Brain pericyte (primary cell): ENCODE results near the gene PDE4D.

Source experiments
- DNase-seq: peaks from one replicate; pipeline ENCODE4 v3.0.0-alpha.2; 2012; ENCODE audit warnings: low read depth, low spot score

The PDE4D gene

DNA sequence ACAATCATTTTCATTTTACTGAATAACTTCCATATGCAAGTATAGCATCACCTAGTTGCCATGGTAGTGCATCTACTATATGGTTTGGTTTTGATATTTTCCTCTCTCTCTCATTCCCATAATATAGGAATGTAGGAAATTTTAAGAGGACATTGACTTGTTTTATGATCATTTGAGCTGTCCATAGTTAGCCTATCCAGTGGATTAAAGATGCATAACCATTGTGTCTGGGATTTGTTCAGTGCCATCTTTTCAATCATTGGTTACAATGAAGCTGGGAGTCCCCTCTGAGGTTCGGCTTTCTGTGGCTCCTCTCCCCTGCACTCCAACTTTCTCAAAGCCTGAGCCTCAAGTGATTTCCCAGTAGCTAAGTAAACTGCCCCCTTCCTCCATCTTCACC, 852.2 kb downstream of the PDE4D start:
- no peak for DNase-seq

DNA sequence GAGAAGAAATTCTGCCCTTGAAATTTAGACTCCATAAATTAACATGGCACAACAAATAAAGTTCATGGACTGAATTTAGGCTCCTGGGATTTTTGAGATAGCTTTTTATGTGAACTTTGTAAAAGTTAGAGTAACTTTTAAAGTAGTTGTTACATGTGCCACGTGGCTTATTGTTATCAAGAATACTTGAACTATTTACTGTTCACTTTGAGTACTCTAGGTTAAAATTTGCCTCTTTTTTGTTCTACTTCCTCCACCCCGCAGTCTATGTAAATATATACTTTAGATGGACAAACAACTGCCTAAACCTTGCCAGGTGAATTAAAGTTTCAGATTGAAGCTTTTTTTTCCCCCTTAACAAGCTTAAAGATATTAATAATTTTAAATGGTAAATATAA, 852.7 kb downstream of the PDE4D start:
- DNase-seq: no peak

DNA sequence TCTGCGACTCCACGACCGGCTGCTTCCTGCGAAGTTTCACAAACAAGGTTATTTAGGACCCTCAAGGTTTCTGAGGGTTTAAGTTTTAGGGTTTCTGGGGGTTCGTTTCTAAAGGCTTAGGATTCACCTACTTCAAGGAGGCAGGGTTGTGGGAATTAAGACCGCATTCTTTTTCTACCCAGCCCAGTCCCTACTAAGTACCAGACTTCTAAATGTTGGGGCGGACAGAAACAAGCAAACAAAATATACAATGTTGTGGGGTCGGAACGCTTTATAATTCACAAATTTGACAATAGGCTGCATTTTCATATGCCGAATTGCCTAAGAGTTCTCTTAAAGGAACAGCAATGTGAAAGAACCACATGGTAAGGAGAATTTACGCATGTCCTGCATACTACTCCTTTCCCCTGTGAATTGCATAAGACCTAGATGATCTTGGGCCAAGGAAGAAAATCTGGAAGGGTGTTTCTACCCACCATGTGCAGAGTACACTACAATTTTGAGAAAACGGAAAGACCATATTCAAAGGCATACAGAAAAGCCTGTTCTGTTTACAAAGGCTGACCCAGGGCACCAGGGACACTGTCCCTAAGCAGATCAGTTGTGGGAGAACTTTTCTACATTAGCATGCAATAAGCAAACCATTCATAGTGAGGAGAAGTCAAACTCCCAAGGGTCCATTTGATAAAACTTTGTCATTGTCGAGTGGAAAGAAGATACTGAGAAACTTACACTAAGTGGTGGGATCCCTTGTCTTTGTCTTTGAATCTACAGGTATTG, 853.3 kb downstream of the PDE4D start:
- no peak for DNase-seq

DNA sequence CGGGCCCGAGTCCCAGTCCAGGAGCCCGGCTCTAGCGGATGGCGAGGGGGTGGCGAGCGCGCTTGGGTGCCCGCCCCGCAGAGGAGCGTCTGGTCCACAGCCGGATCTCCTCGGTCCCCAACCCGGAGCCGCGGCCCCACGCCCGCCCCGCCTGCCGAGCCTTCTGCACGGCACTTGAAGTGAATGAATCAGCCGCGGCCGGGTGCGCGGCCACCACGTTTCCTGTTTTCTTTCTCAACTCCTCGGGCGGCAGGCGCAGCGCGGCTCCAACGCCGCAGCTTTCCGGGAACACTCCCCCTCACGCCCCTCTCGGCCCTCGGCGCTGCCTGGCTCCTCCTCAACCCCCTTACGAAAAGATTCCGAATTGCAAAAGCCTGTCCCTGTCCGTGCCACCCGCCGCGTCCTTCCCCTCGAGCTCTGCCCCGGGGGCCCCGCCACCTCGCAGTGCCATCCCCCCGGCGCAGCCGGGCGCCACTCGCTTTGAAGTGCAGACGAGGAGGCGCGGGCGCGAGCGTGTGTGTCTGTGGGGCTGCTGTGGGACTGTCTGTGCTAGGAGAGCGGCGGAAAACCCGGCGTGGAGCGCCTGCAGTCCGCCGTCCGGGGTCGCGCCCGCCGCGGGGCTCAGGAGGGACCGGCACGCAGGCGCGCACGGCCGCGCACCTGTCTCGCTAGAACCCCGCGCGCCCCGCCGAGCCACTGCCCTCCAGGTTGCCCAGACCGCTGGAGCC, 854.1 kb downstream of the PDE4D start:
- DNase-seq: no peak

DNA sequence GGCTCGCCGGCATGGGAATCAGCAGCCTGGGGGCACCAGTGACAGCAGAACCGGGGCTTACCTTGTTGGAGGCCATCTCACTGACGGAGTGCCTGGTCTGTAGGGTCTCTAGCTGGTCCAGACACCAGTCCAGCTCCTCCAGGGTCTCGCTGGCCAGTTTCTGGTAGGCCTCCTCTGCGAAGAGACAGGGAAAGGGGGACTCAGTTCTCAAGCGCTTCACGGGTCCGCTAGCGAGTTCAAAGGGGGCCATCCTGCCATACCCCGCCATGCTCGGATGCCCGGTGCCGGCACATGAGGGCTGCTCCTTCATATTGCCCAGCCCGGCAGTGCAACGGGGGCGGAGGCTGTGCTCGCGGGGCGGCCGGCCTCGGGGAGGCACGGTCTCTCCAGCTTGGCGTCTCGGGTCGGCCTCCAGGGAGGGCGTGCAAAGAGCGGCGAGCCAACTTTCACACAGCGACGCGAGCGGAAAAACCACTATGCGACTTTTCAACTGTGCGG, 854.7 kb downstream of the PDE4D start:
- no peak for DNase-seq

DNA sequence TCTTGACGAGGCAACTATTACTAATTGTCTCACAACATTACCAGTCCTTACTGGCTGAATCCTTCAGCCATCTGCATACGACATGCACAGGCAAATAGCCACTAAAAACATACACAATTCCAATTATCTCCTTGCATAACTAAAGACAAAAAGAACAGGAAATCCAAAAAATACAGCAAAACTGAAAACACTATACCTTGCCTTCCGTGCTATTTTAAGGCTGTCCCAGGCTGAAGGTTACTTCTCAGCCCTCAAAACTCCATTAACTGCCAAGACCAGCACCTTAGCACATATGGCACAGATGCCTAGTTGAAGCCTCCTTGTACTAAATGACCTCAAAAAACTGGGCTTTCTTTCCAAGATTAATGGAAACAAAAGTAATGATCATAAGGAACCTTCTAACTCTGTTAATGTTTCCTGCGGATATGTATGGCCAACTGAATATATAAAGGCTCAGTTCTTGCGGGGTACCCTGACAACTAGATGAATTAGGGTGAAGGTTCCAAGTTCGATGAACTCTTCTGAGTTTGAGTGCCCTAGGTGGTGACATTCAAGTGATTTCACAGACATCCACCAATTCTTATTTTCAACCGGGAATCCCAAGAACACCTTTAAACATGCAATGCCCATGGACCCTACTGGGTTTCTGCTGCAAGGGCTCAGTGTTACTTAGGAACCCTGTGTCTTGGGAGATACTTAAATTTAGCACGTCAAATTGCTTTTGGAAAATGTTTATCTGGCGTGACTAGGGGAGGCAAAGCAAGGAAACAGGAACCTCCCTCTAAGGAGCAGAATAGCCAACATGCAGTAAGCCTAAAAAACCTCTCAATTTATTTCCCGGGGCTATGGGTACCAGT, 855.4 kb downstream of the PDE4D start:
- no peak for DNase-seq

DNA sequence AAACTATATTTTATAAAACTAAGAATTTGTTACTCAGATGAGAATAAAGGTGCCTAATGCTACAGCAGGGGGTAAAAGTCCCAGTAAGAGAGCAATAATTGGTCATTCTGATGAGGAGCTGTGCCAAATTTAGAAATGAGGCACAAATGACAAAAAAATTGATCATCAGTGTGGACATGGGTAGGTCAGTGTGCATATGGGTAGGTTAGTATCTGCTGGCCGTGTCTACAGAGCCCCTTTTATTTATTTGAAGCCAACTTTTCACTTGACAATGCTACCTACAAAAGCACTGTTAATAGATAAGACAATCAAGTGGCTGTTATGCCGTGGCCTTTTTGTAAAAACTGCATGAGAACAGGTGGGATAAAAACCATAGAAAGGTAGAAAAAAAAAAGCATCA, 856.1 kb downstream of the PDE4D start:
- no peak for DNase-seq

DNA sequence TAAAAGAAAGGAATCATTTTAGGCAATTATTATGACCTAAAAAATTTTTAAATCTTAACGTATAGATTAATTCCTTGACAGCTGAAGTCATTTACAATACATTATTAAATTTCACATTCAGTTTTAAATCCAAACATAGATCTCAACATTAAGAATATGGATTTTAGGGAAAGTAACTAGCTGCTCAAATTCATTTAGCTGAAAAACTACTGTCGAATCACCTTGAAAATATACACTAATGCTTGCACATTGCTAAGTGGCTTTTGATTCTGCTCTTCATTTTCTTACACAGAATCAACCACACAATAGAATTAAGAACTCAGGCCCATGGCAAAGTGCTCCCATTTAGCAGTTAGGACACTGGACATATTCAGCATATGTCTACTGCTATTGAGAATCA, 856.5 kb downstream of the PDE4D start:
- DNase-seq: no peak

DNA sequence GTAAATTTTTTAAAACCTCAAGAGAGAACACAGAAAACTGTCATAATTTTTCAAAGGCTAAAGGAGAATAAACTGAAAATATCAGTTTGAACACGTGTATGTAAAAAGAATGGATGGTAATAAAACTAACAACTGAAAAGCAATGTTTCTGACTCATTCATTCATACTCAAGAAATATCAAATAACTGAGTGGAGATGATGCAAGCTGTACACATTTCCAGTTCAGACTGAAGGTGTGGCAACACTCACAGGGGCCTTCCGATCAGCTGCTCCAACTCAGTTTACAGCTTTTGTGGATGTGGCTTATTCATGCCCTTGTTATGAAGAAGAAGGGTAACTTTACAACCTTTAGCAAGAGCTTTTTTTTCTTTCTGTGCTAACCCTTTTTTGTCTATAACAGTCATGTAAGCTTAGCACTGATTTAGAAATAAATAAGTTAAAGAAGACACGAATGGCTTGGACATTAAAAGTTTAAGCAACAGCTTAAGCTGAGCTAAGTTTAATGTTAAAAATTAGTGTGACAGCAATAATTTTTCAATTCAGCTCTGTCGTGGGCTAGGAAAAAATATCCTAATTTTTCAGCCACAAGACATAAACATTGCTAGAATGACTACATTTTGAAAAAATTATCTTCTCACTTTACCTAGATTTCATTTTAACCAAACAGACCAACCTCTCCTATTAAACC, 857.1 kb downstream of the PDE4D start:
- DNase-seq: peak; percentile 55

DNA sequence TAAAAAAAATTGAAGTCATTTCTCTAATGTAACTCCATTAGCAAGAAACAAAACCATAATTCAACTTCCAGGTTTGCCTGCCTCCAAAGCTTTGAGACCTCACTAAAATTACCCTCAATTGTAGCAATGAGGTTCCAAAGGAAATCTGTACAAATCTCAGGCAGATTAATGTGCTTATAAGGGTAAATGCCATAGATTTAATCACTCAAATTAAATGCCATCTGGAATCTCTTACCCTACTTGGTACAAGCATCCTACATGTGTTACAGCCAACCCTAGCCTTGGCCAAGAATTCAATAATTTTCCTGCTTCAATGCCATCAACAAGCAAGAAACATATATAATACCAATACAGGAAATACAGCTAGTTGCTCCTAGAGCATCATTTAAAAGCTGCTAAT, 857.8 kb downstream of the PDE4D start:
- no peak for DNase-seq

DNA sequence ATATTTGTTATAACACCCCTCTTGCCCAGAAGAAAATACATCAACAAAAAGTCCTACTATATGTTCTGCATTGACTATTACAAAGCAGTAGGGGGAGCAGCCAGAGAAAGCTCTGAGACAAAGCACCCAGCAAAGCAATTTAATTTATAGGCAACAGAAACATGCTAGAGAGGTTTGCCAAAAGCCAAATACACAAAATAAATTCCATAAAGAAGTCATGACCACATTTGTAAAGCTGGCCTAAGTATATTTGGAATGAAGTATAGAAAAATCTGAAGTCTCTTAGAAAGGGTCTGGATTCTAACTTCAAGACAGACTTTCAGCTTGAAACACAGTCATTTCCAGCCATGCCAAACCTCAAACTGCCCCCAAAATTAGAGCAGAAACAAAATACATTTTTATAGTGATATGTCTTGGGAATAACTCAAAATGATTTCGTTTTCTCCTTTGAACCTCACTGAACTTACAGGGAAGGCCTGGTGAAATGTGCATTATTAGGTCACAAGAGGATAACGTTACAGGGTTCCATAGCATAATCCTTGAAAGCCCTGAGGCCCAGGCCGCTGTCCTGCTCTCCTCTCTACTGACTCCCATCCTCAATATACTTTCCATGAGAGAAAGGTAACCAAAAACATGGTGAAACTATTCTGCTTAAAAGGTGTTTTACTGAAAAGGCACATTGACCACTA, 858.9 kb downstream of the PDE4D start:
- no peak for DNase-seq

DNA sequence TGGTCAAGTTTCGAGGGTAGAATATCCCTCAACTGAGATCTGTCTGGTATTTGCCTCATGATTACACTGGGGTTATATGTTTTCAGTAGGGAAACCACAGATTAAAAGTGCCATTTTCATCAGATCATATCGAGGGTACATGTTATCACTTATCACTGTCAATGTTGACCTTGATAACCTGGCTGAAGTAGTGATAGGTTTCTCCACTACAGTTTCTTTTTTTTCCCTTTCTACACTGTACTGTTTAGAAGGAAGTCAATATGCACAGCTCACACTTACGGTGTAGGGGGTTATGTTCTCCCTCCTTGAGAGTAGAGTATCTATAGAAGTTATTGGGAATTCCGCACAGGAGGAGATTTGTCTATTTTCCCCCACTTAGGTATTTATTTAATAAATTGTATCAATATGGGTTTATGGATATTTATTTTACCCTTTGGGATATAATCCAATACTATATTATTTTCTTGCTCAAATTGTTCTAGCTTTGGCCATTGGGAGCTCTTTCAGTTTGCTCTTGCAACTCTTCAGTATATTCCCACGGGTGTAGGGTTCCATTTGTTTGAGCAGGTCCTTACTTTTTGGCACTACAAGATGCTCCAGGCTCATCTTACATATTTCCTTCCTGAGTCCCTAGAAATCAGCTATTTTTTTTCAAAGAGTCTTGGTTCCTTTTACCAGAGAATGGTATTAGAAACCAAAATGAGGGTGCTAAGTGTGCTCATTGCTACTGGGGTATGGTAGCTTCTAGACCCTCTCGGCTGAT, 866.2 kb downstream of the PDE4D start:
- DNase-seq: no peak

DNA sequence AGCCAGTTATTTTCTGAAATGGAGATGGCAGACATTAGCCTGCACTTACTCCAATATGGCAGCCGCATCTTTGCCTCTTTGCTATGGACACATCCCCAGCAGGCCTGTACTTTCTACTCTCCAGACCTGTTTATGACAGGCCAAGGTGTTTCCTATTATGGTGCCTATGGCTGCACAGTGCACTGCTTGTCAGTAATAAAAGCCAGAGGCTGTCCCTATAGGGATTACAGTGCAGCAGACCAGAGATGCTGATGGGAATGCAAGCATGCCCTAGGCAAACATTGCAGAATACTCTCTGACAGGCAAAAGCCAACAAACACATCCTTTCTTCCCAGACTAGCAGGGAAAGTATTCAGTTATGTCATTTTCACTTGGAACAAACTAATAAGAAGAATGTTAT, 867.8 kb downstream of the PDE4D start:
- no peak for DNase-seq

DNA sequence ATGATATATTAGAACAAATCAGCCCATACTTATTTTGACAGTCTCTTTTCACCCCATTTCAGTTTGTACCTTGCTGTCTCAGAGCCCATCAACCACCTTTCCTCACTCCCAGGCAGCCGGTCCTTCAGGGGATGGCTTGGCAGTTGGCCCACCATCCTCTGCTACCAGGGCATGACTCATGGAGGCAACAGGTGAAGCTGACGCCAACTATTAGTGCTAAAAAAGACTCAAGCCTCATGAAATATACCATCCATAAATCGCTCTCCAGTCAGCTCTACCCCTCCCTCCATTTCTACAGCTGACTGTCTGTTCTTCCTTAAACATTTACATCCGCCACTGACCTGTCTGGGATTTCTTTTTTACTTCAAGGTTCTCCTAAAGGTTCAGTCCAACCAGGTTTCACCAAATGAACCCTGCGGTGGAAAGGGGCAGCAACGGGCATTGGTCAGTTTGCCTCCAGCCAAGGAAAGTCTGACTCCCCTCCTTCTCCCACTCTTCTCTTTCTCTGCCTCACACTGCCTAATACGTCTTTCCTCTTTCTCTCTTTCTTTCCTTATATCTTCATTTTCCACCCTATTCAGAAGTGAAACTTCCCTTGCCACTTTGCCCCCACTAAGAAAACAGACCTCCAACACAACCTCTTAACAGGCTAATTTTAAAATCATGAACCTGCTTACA, 871.5 kb downstream of the PDE4D start:
- no peak for DNase-seq

DNA sequence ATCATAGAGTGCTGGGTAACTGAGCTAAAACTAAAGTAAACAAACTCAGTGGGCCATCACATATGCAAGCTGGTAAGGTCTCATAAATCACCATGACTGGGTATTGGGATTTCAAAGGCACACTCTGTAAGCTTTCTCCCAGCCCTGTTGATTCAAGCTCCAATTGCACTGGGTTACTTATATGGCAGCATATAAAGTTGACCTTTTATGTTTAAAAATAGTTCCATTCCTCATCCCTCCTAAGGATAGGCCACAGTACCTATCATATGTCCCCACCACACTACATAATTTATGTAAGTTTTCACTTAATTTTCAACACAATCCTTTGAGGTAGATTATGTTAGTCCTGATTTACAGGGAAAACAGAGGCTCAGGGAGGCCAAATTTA, 872.2 kb downstream of the PDE4D start:
- DNase-seq: peak; percentile 71

DNA sequence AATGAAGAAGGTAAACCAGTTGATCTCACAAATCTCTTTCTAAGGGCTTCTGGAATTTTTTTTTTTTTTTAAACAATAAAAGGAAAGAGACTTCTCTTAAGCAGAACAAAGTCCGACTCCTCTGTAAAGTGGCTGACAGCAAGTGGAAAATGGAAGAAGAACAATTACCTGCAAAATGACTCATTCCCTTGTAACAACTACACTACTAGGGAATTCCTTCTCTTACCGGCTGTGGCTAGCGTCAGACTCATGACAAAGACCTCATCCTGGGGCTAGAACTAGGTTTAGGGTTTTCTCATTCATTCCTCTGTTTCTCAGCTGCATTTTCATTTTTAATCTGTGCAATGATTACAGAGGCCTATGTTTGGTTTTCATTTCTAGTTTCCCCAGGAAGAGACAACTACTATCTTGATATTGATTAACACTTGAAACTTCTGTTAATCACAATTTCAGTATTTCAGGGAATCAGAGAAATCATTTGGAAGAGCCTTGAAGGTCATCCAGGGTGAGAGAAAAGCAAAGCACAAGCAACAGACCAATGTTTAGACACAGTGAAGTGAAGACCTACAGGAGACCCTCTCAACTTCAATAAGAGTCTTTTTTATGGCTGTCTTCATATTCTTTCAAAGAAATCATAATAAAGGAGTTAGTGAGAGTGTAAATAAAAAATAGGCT, 872.8 kb downstream of the PDE4D start:
- DNase-seq: no peak

DNA sequence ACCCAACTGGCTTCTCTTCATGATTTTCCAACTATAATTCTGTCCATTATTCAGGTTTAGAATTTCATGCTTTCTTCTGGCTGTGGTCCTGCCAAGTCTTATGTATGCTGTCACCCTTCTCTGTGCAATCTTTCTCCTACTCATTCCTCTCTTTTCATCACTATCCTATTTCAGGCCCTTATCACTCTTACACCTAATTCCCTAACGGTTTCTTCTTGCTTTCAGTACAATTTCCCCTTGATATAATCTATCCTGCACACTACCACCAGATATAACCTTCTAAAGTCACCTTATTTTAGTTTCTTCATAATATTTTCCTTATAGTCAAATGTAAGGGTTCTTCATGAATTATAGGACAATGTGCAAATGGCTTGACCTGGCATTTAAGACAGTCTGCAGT, 874.4 kb downstream of the PDE4D start:
- no peak for DNase-seq

DNA sequence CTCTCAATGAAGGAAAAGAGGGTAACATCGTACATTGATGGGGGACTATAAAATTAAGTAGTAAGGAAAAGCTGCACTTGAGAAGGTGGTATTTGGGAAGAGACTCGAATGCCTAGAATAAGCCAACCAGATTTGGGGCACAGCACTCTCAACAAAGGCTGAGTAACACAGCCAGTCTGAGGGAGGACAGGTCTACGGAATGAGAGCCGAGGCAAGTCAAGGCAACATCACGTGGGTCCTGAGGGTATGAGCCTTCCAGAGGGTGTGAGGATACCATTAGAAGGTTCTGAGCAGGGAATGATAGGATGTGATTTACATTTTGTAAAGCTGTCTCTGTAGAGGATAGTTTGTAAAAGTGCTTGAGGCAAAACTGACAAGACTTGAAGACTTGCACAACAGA, 876.6 kb downstream of the PDE4D start:
- DNase-seq: no peak

DNA sequence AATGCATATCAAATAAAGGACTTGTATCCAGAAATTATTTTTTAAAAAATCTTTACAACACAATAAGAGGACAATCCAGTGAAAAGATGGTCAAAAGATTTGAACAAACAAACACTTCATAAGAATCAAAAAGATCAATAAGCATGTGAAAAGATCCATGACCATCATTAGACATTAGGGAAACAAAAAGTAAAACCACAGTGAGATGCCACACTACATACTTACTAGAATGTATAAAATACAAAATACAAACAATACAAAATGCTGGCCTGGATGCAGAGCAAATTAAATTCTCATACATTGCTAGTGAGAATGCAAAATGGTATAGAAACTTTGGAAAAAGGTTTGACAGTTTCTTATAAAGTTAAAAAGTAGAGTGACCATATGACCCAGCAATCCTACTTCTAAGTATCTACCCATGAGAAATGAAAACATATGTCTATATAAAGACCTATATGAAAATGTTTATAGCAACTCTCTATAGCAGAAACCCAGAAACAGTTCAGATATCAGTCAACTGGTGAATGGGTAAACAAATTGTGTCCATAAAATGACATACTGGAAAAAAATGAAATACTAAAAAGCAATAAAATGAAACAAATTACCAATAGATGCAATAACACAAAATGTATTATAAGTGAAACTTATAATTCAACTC, 884.6 kb downstream of the PDE4D start:
- DNase-seq: no peak
